Suppressor macrophage treated with lipopolysaccharide for 1 hour (primary cell): ENCODE measurements around the gene POTEF.
"Not testable (repeated sequence)": the region's sequence is repeated elsewhere in the genome, so short reads cannot be mapped to it uniquely, and the experiment has no call there.

Experiments
- DNase-seq, 3 donors: peaks; one replicate each; pipeline ENCODE4 v3.0.0-alpha.2; 2020 to 2022

Gene POTEF

GRCh38 chr2:130129120-130129829, at the start of gene POTEF:
POTEF (minus strand) TSS chr2:130129222; CDS start chr2:130120515, 8,707 bp downstream.
- DNase-seq, result not testable (repeated sequence)

- DNase-seq, result not testable (repeated sequence)
Observed at GRCh38 chr2:130174866-130175265, 45.8 kb upstream of the POTEF start.

- DNase-seq, result no peak
Observed at GRCh38 chr2:130169896-130170295, 40.9 kb upstream of the POTEF start.

- DNase-seq, result not testable (repeated sequence)
Observed at GRCh38 chr2:130169163-130169562, 40.1 kb upstream of the POTEF start.

GRCh38 chr2:130166611-130167010, 37.6 kb upstream of the POTEF start:
- DNase-seq, result not testable (repeated sequence)

- DNase-seq, result no peak
Observed at GRCh38 chr2:130165293-130166016, 36.4 kb upstream of the POTEF start.

GRCh38 chr2:130162968-130163367, 33.9 kb upstream of the POTEF start:
- DNase-seq, result no peak

GRCh38 chr2:130162486-130162885, 33.5 kb upstream of the POTEF start:
- not testable (repeated sequence) for DNase-seq

- DNase-seq, result not testable (repeated sequence)
Observed at GRCh38 chr2:130160838-130161705, 32.0 kb upstream of the POTEF start.

- no peak for DNase-seq
Observed at GRCh38 chr2:130160131-130160530, 31.1 kb upstream of the POTEF start.

- DNase-seq, result not testable (repeated sequence)
Observed at GRCh38 chr2:130159376-130159775, 30.4 kb upstream of the POTEF start.

- DNase-seq, result no peak
Observed at GRCh38 chr2:130158631-130159030, 29.6 kb upstream of the POTEF start.

GRCh38 chr2:130157825-130158514, 28.9 kb upstream of the POTEF start:
- DNase-seq, result peak; percentile 74 to 84 (median 79)

GRCh38 chr2:130157354-130157753, 28.3 kb upstream of the POTEF start:
- not testable (repeated sequence) for DNase-seq

GRCh38 chr2:130156624-130157004, 27.6 kb upstream of the POTEF start:
- DNase-seq, result no peak

- peak; percentile 19 to 23 (median 22) for DNase-seq
Observed at GRCh38 chr2:130155956-130156623, 27.1 kb upstream of the POTEF start.

GRCh38 chr2:130154773-130155765, 26.0 kb upstream of the POTEF start:
- DNase-seq, result no peak

- not testable (repeated sequence) for DNase-seq
Observed at GRCh38 chr2:130154423-130154770, 25.4 kb upstream of the POTEF start.

GRCh38 chr2:130153721-130154422, 24.9 kb upstream of the POTEF start:
- DNase-seq, result not testable (repeated sequence)
